Stimulated activated naive CD8-positive, alpha-beta T cell treated with anti-CD3 and anti-CD28 coated beads, Interleukin-15, Interleukin-2, amounts not matched to agents 100 ng/mL and 50 ng/mL, for 24 hours (primary cell): ENCODE measurements around the gene PSMB11.
A peak's percentile ranks its signal among the peaks of the same experiment; 100 is the strongest.

Source experiments
- H3K27ac Mint-ChIP-seq: one replicate; pipeline ENCODE4 v1.8.0; 2021; ENCODE audit warnings: mild to moderate bottlenecking, mixed read lengths
- H3K27me3 Mint-ChIP-seq: one replicate; pipeline ENCODE4 v1.8.0; 2021; ENCODE audit warnings: mixed read lengths
- H3K36me3 Mint-ChIP-seq: one replicate; pipeline ENCODE4 v1.8.0; 2021; ENCODE audit warnings: low read depth, mixed read lengths
- H3K4me1 Mint-ChIP-seq: one replicate; pipeline ENCODE4 v1.8.0; 2021; ENCODE audit warnings: low read depth, mixed read lengths
- H3K4me3 Mint-ChIP-seq: one replicate; pipeline ENCODE4 v1.8.0; 2021; ENCODE audit warnings: mild to moderate bottlenecking, mixed read lengths
- H3K9me3 Mint-ChIP-seq: one replicate; pipeline ENCODE4 v1.8.0; 2021; ENCODE audit warnings: mixed read lengths

Gene PSMB11

DNA sequence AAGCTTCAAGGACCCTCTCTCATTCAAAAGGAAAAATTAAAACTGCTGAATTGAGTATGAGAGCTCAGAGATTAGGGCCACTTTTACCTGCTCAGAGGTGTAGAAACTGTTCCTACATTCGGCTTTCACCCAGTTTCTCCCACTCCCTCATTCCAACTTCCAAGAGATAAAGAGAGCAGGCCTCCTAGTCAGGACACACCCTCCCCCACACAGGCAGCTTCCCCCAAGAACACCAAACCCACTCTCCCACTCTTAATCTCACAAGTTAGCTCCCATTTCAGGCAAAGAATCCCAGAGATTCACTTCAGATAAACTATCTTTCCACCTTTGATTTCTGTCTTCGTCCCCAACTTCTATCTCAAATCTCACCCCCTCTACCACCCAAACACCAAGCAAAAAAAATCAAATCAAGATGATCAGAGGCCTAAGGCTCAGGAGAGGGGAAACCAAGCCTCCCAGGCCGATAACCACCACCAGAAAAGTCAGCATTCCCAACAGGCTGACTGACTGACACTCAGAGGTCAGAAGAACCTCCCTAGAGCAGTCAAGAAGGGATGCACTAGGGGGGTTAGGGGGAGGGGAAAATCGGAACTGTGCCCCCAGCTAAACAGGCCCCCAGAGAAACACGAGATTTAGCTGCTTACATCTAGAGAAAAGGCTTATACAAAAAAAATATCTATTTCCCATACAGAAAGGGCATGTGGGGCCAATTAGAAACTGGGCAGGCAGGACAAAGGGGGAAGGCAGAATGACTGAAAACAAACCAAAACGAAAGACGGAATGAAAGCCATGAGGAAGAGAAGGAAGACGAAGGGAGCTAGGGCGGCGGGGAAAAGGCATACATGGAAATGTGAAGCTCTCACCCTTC lies 28.5 kb downstream of the PSMB11 start:
- Mint-ChIP-seq H3K27me3 (no peaks in the 10 kb centered on the region), H3K4me1 (peaks cover 47% of the 10 kb centered on the region), H3K4me3 (peak overlapping the region; percentile 95), H3K9me3 (no peaks in the 10 kb centered on the region), H3K36me3 (peaks cover 65% of the 10 kb centered on the region), H3K27ac (peak overlapping the region; percentile 97)

DNA sequence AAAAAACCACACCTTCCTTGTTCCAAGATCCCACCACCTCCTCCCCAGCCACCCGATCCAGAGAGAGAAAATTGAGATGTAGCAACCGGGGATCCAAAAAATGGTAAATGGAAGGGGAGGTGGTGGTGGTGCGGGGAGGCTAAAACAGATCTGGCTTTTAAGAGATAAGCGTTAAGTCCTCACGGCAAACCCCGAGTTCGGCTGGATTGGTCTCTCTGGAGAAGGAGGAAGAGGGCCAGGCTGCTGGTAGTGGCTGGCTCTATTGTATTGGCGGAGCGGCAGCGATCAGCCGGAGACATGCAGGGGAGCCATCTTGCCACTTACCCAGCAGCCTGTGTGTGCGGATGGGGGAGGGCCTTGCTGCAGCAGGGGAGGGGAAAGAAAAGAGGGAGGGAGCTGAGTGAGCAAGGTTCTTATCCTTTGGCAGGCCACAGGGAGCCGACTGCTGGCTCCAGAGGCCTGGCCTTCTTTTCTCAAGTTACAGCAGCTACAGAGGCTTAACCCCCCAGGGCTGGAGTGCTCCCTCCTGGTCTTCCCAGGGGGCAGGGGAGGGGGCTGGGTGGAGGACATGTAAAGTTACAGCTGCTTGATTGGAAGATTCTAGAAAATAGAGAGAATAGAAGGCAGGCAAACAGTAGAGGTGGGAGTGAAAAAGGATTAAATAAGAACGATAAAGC lies 29.4 kb downstream of the PSMB11 start:
- Mint-ChIP-seq H3K4me3 (peak overlapping the region; percentile 95), H3K9me3 (no peaks in the 10 kb centered on the region), H3K27me3 (no peaks in the 10 kb centered on the region), H3K36me3 (peaks cover 63% of the 10 kb centered on the region), H3K27ac (peak overlapping the region; percentile 97), H3K4me1 (peaks cover 40% of the 10 kb centered on the region)

DNA sequence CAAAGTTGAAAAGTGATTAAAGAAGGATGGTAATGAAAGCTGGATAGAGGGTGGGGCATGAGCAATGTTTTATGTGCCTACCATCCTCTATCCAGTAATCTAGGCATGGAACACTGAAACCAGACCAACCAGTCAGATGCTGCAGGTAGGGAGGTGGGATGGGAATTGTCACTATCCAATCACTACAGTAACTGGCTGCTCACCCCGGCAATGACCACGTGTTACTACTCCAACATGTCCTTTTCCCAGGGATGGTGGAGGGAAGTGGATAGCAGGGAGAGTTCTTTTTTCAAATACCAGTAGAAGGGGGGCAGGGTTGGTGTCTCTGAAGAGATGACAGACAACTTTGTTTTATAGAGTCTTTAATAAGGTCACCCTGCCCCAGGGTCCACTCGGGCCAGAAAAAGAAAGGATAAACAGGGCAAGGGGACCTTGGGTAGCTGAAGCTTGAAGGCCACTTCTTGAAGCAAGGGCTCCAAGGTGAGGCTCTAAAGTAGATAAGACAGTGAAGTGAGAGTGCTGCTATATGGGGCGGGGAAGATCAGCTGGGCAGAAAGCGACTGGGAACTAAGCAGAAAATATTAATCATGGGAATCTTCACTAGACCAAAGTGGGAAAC lies 30.0 kb downstream of the PSMB11 start:
- peak overlapping the region; percentile 95 for H3K4me3 Mint-ChIP-seq
- peak overlapping the region; percentile 97 for H3K27ac Mint-ChIP-seq
- no peaks in the 10 kb centered on the region for H3K27me3 Mint-ChIP-seq
- H3K9me3 Mint-ChIP-seq = no peaks in the 10 kb centered on the region
- H3K4me1 Mint-ChIP-seq = peaks cover 40% of the 10 kb centered on the region
- H3K36me3 Mint-ChIP-seq = peaks cover 67% of the 10 kb centered on the region

DNA sequence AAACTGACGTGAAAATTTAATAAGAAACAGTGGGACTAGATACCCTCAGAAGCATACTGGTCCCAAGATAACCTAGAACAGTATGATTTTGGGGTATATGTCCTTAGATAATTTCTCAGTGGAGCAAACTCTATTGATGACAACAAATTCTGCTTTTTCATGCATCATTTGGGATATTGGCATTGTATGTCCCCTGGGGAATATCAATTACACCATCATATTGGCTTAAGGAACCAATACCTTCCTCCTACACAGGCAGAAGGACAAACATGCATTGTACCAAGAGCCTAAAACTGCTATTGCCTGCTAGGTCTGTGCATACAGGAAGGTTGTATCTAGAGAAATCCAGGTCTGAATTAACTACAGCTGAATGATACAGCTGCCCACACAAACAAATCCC lies 32.9 kb downstream of the PSMB11 start:
- Mint-ChIP-seq H3K4me1 (peaks cover 35% of the 10 kb centered on the region), H3K27ac (no peak overlapping the region), H3K36me3 (peaks cover 76% of the 10 kb centered on the region), H3K4me3 (no peak overlapping the region), H3K27me3 (no peaks in the 10 kb centered on the region), H3K9me3 (no peaks in the 10 kb centered on the region)

DNA sequence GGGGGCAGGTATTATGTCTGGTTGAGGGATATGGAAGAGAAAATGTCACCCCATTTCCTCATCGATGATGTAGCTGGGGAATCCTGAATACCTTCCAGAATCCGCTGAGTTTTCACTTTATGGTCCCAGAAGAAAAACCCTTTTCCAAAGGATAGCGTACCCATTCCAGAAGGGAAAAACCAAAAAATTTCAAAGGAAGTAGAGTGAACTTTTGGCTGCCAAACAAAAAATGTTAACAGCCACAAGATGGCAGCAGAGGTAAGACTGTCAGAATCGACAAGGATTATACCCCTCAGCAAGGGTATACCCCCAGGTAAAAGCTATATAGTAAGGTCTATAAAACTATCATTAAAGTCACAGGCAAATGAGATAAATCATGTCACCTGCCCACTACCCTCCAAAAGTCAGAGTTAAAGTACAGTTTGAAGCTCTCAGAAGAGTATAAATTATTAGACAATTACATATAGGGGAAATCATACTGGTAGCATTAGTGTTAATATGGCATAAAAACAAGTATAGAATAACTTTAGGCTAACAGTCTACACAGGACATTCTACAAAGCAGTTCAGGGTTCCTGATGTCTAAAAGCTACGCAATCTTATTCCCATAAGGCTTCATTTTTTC lies 34.9 kb downstream of the PSMB11 start:
- H3K4me3 Mint-ChIP-seq = no peak overlapping the region
- no peaks in the 10 kb centered on the region for H3K27me3 Mint-ChIP-seq
- peaks cover 16% of the 10 kb centered on the region for H3K4me1 Mint-ChIP-seq
- H3K9me3 Mint-ChIP-seq = no peaks in the 10 kb centered on the region
- H3K36me3 Mint-ChIP-seq = peaks cover 78% of the 10 kb centered on the region
- no peak overlapping the region for H3K27ac Mint-ChIP-seq

DNA sequence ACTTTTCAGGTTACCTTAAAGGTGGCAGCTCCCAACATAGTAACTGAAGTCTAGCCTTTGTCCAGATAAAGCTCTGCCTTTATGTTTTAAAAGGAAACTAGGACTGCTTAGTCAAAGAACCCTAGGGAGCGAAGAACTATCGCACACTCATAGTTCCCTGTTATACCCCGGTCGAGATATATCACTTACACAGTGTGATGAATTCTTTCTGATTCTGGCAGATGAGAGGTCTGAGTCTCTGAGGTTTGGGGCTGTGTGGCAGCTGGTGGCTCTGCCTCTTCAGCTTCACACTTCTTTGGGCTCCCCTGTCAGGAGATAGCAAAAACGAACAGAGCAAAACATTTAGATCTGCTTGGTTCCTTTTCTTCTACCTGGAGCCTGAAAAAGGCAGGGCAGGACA lies 36.0 kb downstream of the PSMB11 start:
- no peaks in the 10 kb centered on the region for H3K9me3 Mint-ChIP-seq
- peaks cover 7% of the 10 kb centered on the region for H3K4me1 Mint-ChIP-seq
- H3K36me3 Mint-ChIP-seq = peaks cover 70% of the 10 kb centered on the region
- H3K4me3 Mint-ChIP-seq = no peak overlapping the region
- H3K27me3 Mint-ChIP-seq = no peaks in the 10 kb centered on the region
- no peak overlapping the region for H3K27ac Mint-ChIP-seq

DNA sequence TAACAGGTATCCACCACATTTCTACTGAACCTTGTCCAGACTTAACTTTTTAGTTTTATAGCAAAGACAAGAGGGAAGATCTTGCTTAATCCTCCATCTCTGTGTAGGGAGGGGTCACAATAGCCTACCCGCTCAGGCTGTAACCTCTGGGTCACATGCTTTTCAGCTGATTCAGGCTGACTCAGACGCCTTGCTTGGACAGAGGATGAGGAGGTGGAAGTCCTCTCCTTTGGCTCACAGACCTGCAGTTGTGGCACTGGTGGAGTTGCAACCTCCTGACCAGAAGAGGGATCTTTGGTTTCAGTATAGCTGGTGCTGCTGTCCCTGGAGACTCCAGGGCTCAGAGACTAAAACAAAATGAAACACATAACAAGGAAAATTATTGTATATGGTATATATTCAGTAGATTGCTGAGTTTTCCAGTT lies 36.7 kb downstream of the PSMB11 start:
- H3K4me3 Mint-ChIP-seq = no peak overlapping the region
- peaks cover 70% of the 10 kb centered on the region for H3K36me3 Mint-ChIP-seq
- no peaks in the 10 kb centered on the region for H3K9me3 Mint-ChIP-seq
- peaks cover 7% of the 10 kb centered on the region for H3K4me1 Mint-ChIP-seq
- no peak overlapping the region for H3K27ac Mint-ChIP-seq
- H3K27me3 Mint-ChIP-seq = no peaks in the 10 kb centered on the region

DNA sequence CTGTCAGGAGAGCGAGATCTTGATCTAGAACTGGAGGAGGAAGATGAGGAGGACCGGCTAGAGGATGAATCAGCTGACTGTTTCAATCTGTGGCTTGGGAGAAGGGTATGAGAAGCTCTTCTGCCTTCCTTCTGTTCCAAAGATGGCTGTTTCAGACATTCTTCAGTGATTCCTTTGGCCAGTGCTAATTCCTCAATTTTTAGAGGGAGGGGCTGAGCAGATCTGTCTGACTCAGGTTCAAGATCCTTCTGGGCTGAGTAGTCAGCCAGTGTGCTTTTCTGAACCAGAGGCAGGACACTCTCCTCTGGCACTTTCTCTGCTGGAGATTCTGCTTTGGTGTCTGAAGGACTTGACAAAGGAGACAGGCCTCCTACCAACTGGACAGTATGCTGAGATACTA lies 37.7 kb downstream of the PSMB11 start:
- H3K27ac Mint-ChIP-seq = peak overlapping the region; percentile 23
- H3K4me1 Mint-ChIP-seq = peaks cover 9% of the 10 kb centered on the region
- H3K4me3 Mint-ChIP-seq = no peak overlapping the region
- peaks cover 69% of the 10 kb centered on the region for H3K36me3 Mint-ChIP-seq
- no peaks in the 10 kb centered on the region for H3K27me3 Mint-ChIP-seq
- H3K9me3 Mint-ChIP-seq = no peaks in the 10 kb centered on the region

DNA sequence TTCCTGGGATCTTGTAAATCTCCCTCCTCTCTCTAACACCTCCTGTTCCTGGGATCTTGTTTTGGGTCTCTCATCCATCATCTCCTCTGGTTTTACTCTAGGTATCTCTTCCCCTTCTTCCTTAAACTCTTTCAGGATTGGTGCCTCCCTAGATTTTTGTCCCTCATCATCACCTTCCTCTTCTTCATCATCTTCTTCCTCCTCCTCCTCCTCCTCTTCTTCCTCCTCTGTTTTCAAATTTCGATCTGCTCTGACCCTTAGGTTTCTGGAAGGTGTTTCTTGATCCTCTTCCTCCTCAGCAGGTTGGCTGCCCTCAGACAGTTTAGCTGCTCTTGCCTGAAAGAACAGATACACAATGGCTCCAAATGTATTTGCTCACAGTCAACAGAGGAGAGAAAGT lies 38.5 kb downstream of the PSMB11 start:
- Mint-ChIP-seq H3K4me3 (no peak overlapping the region), H3K27ac (peak overlapping the region; percentile 59), H3K36me3 (peaks cover 68% of the 10 kb centered on the region), H3K27me3 (no peaks in the 10 kb centered on the region), H3K4me1 (peaks cover 17% of the 10 kb centered on the region), H3K9me3 (no peaks in the 10 kb centered on the region)

DNA sequence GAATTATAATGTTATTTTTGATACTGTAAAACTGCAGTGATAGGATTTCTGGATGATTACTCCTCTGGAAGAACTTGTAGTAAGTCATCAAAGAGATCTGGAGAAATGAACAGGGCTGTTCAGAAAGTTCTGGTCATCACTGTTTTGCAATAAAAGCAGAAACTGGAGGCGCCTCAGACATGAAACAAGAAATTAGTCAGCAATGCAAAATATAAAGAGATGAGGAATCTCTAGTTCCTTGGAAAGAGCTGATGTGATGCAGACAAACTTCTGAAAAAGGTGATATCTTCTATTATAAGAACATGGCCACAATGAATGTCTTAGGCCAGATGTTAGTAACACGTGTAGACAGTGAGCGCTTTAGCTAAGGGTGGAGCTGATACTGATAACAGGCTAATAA lies 43.4 kb downstream of the PSMB11 start:
- peak overlapping the region; percentile 77 for H3K27ac Mint-ChIP-seq
- no peaks in the 10 kb centered on the region for H3K9me3 Mint-ChIP-seq
- H3K4me1 Mint-ChIP-seq = peaks cover 36% of the 10 kb centered on the region
- no peaks in the 10 kb centered on the region for H3K27me3 Mint-ChIP-seq
- no peak overlapping the region for H3K4me3 Mint-ChIP-seq
- peaks cover 68% of the 10 kb centered on the region for H3K36me3 Mint-ChIP-seq

DNA sequence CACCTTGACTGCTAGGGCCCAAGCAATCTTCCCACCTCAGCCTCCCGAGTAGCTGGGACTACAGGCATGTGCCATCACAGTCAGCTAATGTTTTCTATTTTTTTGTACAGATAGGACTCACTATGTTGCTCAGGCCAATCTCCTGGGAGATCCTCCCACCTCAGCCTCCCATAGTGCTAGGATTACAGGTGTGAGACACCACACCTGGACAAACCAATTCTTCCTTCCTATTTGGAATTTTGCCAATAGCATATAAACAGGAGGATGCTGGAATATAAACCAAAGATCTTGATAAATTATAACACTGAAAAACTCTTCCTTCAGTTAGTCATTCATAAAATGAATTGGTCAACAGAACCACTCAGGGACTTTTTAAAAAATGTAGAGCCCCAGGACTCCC lies 44.6 kb downstream of the PSMB11 start:
- Mint-ChIP-seq H3K4me3 (no peak overlapping the region), H3K9me3 (no peaks in the 10 kb centered on the region), H3K4me1 (peaks cover 38% of the 10 kb centered on the region), H3K27me3 (no peaks in the 10 kb centered on the region), H3K27ac (peak overlapping the region; percentile 39), H3K36me3 (peaks cover 60% of the 10 kb centered on the region)

DNA sequence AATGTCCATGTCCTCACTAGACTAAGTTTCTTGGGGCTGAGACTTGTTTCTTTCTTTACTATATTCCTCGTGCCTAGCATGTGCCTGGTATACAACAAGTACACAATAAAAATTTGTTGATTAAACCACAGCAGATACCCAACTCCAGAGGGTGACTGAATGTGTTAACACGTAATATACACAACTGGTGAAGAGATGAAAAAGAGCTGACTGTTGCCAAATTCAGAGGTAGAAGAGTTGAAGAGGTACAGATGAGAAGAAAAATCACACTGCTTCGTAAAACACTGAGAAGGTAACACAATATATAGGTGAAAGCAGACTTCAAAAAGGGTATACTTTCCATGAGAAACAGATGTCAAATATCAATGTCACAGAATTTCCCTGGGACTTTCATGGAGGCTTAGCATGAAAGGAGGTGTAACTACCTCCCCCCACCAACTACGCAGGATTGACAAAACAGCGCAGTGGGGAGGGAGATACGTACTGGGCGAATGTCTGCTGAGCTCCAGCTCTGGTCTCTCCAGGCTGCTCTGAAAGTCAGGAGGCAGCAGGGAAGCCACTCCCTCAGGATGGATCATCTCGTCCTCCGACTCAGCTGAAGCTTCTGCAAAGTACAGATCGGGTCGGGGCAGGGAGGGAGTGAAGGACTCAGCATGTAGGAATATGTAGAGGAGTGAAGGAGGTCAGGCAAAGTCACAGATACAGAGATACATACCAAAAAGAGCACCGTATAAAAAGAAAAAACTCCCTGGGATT lies 47.7 kb downstream of the PSMB11 start:
- peaks cover 70% of the 10 kb centered on the region for H3K36me3 Mint-ChIP-seq
- no peak overlapping the region for H3K4me3 Mint-ChIP-seq
- no peaks in the 10 kb centered on the region for H3K27me3 Mint-ChIP-seq
- H3K9me3 Mint-ChIP-seq = no peaks in the 10 kb centered on the region
- no peak overlapping the region for H3K27ac Mint-ChIP-seq
- peaks cover 36% of the 10 kb centered on the region for H3K4me1 Mint-ChIP-seq

DNA sequence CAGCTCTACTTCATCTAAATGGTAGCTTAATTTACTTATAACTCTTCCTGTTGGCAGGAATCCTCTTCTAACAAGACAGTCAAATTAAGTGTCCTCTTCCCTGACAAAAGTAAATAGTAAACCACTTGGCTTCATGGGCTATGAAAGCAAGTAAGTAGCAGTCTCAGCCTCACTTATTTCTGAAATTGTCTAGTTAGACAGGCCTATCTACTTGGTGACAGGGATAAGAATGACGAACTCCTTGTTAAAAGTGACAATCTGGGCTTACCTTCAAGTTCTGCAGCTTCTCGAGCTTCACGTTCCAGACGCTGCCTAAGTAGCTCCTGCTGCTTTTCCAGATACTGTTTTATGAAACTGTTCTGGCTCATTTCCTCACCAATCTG lies 48.2 kb downstream of the PSMB11 start:
- Mint-ChIP-seq H3K4me3 (no peak overlapping the region), H3K36me3 (peaks cover 67% of the 10 kb centered on the region), H3K27me3 (no peaks in the 10 kb centered on the region), H3K9me3 (no peaks in the 10 kb centered on the region), H3K4me1 (peaks cover 30% of the 10 kb centered on the region), H3K27ac (peak overlapping the region; percentile 17)
